SH-SY5Y (cell line): ENCODE data around the gene PRXL2B.
A peak's percentile ranks its signal among the peaks of the same experiment; 100 is the strongest.

Source experiments
- GATA2 ChIP-seq: IDR thresholded peaks from 2 replicates; pipeline ENCODE4 v1.6.1; 2011; ENCODE audit warnings: mild to moderate bottlenecking, low read depth, low read length
- GATA3 ChIP-seq: IDR thresholded peaks from 2 replicates; pipeline ENCODE4 v1.6.1; 2011; ENCODE audit warnings: low read depth, mild to moderate bottlenecking, low read length, moderate library complexity

GRCh38 chr1:2585318-2586092 is 1.1 kb upstream of the PRXL2B start:
- TF ChIP-seq GATA2 (peak; percentile 59), GATA3 (no peak)
